Stromal cell of bone marrow (primary cell): ENCODE measurements around the gene EEFSEC.

Source experiments
- DNase-seq: peaks from one replicate; pipeline ENCODE4 v3.0.0-alpha.2; 2012; ENCODE audit warnings: low read depth

EEFSEC gene

DNA sequence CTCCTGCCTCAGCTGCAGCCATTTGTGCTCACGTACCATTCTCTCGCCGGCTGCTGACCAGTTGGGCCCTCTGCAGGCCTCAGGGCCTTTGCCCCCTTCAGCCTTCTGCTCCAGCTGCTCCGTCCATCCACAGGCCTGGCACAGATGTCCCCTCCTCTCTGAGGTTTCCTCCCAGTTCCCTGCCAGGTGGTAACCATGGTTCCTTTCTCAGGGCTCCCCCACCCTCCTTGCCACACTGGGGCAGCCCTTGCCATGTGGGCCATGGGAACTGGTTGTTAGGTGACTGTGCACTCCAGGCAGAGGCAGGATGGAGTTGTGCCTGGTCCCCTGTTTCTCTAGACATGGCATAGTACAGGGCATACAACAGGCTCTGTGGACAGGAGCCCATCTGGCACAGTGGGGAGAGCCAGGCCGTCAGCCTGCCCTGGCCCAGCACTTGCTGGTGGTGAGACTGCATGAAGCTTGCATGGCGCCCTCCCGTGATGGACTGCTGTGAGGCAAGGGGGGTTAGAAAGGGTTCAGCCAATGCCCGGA lies 164.5 kb downstream of the EEFSEC start:
- DNase-seq, result no peak

DNA sequence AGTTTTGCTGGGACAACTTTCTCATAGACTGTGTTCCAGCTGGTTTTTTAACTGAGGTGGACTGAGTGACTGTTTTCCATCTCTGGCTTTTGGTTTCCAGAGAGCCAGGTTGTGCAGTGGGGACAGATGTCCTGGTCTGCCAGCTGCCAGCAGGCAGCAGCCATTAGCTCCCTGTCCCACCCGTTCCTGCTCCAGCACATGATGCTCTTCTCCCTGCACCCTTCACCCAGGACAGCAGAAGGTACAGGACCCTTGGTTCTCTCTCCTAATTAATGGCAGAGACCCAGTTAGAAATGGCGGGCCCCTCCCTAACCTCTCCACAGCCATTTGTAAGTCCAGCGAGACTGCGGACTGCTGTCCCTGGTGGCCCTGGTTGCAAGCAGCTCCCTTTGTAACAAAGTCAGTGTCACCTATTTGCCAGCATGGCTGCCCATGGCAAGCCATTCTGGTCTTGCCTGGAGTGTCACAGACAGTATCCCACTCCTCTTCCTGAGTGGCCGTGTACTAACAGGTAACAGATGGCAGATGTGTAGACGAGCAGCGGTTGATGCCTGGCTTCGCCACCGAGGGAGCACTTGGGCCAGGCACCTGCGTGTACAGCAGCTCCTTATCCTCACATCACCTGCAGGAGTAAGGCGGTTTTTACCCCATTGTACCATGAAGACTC lies 165.1 kb downstream of the EEFSEC start:
- DNase-seq, result no peak

DNA sequence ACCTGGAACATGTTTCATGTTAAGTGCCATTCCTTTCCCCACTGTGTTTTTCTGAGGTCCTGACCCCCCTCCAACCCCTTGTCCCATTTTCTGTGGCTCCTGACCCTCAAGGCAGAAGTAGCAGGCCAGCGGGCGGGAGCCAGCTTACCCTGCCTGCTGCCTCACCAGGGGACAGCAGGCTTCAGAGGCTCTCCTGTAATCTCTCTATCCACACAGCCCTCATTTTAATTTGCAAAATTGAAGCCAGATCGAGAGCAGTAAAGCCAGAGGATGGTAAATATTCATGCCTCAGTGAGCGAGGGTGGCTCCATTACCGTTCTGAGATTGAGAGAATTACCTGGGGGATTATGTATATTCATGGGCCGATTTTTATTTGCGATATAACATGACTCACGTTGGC lies 165.8 kb downstream of the EEFSEC start:
- no peak for DNase-seq

DNA sequence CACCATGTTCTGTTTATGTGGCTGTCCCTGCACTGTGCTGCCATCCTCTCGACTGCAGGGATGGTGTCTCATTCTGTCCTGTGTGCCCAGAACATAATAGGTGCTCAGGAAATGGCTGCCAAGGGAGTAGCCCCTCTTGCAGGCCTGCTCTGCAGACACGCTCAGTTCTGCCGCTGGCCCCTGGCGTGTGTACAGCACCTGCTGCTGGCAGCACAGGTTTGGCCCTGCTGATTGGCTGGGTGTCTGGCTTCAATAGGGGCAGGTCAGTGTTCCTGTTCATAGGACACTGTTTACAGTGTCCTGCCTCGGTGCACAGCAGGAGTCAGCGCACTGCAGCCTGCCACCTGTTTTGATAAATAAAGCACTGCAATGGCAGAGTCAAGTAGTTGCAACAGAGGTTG lies 166.5 kb downstream of the EEFSEC start:
- DNase-seq, result no peak

DNA sequence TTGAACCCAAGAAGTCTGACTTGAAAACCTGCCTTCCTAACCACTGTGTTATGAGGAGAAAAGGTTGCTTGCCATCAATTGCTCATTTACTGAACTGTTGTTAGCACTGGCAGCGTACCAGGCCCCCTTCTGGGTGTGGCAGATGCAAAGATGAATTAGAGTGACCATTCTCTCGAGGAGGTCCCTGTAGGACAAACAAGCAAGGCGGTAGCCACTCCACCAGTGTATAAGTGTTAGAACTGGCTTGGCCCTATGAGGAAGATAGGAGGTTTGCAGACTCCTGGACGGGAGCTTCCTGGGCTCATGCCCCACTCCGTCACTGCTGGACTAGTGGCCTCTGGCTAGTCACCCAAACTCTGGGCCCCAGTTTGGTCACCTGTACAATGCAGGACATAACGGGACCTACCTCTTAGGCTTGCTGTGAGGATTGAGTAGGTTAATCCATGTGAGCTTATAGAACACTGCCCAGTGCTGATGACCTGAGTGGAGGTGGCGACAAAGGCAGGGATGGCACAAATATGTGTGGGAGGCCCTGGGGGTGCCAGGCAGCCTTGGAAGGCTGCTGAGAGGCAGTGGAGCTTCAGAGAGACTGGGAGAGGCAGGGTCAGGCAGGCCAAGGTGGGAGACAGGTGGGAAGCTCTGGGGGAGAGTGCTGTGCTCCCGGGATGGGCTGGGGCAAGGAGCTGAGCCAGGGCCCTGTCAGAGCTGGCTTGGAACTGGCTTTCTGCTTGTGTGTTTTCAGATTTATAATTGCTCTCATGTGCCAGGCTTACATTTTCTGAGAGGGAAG lies 167.5 kb downstream of the EEFSEC start:
- DNase-seq, result no peak

DNA sequence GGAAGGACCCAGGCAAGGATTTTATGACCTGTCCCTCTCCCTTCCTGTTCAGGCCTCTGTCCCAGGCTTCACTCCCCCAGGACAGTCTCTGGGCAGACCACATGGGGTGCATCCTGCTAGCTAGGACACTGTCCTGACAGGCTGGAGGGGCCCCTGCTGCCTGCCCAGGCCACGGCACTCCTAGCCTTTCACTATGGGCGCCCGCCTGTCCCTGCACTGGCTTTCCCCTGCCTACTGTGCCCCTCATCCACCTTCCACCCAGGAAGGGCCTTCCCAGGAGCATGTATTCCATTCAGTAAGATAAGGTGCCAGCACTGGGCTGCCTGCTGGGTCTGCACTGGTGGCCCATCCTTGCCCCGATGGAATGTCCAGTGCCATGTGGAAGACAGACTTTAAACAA lies 168.1 kb downstream of the EEFSEC start:
- DNase-seq, result no peak

DNA sequence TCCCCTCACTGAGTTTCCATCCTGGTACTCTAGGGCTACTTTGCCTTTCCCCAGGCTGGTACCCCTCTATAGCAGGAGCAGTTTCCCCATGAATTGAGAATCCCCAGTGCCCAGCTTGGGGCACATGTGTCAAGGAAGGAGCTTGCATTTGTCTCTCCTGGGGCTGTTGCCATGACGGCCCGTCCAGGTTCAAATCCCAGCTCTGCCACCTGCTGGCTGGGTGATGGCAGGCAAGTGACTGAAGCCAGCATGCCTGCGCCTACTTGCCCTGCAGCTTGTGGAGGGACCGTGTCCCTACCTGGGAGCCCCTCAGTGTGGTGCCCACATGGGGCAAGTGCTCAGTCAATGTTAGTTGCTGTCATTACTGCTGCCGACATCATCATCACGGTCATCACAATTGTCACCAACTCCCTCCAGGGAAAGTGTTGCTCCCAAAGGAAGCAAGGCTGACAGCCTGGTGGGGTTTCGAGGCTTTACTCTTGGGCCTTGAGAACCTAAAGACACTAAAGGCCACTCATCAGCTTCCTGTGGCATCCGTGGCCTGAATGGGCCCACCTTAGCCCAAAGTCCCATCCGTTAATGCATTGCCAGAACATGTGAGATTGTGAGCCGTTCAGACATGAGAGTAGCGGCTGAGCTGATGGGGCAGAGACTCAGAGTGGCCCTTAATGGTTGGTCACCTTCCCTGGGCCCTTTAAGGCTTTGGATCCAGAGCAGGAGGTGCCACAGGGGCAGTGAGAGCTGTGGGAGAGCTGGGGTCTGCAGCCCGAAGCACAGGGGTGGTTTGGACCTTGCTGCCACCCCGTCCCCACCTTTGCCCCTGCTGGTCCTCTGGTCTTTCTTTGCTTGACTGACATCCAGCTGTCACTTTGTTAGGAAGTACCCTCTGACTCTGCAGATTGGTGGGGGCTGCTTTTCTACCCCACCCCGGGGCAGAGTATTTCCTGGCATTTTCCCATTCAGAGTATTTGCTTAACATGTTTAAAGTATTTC lies 169.0 kb downstream of the EEFSEC start:
- DNase-seq, result peak; percentile 12

DNA sequence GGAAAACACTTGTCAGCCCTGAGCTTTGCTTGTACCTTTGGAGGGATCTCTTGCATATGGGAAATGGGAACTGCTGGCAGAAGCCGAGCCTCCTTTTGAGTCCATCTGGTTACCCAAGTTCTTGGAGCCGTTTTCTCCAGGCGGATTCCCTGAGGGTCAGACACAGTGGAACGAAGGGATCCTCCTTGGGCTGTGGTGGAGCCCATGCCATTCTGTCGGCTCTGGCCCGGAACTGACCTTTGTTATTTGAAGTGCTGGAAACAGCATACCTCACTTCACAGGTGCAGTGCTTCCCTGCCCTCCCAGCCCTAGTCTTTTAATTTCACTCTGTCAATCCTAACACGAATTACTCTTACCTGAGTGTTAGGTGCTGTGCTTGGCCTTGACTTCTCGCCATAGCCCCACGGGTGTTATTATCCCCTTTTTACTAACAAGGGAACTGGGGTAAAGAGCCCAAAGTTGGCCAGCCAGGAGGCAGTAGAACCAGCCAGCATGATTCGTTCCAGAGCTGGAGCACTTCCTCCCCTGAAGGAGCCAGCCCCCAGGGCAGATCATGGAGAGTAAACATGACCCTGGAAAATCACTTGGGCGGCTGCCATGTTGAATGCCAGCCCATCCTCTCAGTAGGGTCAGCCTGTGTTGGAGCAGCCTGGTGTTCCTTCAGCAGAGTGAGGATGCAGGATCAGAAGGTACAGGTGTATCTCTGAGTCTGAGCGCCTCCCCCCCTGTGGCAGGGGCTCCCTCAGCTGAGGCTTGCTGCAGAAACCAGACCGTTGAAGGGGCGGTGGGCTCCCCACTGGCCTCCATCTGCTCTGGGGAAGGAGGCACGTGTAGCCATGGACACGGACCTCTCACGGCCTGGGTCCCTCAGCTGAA lies 170.2 kb downstream of the EEFSEC start:
- DNase-seq, result no peak

DNA sequence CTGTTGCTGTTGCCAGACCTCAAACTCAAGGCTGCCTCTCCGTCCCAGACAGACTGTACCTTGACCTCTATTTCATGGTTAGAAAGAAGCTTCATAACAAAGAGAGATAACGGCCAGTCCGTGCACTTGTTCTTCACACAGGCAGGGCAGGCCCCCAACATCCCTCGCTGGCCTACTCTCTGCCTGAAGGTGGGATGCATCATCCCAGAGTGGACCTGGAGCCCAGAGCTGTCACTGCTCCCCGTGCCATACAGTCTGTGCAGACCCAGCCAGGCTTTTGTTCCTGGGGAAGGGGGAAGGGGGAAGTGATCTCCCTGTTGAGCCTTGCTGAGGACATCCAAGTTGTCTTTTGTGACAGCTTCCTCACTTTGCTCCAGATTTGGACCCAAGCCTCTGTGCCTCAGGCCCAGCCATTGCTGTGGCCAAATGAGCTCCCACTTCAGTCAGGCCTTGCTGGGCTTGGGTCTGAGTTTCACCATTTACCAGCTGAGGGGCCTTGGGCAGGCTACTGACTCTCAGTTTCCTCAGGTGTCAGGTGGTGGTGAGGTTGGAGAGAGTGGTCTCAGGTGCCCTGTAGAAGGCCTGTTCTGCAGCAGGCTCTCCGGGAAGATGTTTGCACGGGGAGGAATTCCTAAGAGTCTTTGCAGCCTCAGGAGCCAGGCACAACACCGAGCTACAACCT lies 171.8 kb downstream of the EEFSEC start:
- DNase-seq, result no peak

DNA sequence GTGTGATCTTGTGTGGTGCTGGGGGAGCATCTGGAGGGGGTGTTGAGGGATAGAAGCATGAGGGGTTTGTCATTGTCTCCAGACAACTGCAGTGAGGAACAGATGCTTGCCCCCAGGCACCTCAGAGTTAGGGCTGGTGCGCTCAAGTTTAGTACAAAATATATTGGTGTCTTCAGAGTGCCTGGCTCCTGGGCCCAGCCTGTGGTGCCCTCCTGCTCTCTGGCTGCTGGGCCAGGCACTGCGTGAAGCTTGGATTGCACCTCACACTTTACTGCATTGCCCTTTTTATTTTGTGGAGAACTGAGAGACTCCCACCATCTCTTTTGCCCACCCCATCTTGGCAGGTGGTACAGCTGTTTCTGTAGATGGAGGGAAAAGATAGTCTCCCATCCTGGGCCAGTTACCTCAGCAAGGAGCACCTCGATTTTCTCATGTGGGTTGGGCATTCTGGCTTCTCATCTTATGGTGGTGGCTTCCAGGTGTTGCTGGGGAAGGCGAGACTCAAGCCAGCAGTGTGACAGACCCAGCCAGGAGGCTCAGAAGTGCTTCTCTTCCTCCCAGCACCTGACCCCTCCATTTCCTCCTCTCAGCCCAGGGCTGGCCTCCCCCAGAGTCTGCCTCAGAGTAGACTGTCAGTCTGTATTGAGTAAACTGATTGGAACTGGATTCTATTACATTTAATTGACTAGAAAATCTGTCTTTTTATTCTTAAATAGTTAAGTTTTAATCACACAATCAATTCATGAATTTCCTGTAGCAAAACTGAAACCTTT lies 173.0 kb downstream of the EEFSEC start:
- DNase-seq, result no peak

DNA sequence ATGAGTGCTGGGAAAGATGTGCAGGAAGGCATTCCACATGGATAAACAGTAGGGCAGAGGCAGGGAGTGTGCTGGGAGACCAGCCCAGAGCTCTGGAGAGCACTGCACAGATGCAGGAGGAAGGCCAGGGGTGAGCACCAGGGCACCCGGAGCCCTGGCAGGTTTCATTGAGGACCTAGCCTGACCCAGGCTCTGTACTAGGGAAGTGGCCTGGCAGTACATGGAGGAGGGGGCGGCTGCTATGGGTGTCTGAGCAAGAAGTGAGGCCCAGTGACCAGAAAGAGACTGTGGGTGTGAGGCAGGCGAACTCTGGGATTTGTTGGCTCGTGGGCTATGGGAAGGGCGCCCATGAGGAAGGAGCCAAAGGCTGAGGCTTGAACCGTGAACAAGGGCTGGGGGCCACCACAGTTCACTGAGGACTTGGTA lies 174.3 kb downstream of the EEFSEC start:
- no peak for DNase-seq

DNA sequence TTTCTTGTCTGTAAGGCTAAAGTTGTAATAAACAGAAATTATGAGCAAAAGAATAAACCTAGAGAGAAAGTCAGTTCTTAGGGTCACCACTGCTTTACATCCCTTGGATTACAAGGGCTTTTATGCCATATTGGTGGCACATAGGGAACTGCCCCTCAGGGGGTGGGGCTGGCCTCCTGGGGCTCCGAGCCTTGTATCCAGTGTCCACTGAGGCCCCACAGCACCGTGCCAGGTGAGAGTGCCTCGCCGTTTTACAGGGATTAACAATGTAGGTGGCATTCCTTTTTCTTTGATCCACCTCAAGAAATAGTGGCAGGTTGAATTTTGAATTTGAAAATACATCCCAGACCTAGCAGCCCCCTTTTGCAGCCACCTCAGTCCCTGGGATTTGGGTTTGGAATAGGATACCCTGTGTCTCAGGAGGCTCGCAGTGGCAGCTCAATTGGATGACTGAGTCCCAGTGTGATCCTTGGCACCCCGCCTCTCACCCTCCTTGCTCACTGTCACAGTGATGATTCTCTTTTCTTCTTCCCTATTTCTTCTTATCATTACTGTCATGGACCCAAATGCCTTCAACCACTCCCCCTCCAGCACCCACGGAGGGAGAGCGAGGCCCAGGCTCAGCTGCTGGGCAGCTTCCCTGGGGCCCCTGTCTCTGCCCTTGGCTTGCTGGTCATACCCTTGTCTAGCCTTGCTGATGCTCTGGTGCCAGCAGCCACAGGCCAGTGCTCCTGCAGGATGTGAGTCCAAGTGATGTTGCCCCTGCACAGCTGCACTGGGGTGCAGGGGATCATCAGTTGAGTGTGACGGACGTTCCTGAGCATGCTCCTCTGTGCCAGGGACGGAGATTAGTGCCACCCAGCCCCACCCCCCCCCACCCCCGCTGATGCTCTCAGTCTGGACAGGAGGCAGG lies 175.5 kb downstream of the EEFSEC start:
- DNase-seq, result no peak

DNA sequence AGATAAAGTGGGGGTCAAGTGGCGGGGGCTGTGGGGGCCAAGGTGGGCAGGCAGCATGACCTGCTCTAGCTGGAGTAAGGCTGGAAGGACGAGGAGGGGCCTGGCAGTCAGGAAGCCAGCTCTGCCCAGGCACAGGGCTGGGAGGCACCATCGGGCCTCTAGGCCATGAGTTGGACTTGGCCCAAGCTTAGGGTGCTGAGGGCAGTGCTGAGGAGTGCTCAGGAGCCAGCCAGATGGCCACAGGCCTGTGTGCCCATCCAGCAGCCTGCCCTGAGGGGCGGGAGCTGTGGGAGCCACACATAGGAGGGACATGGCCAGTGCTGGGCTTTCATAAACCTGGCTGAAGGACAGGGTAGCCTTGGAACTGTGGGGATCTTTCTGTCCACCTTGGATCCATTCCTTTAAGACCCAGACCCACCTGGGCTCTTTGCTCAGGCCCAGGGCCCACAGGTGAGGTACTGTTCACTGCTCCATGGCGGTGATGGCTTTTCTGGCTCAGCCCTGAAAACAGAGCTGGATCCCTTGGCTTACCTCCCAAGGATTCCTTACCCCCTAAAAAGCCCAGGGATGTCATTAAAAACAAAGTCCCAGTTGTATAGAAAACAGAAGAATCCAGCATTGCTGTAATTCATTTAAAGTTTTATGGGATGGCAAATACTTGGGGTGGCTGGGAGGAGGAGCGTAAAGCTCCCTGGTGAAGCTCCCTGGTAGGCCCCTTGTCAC lies 176.4 kb downstream of the EEFSEC start:
- DNase-seq, result no peak

DNA sequence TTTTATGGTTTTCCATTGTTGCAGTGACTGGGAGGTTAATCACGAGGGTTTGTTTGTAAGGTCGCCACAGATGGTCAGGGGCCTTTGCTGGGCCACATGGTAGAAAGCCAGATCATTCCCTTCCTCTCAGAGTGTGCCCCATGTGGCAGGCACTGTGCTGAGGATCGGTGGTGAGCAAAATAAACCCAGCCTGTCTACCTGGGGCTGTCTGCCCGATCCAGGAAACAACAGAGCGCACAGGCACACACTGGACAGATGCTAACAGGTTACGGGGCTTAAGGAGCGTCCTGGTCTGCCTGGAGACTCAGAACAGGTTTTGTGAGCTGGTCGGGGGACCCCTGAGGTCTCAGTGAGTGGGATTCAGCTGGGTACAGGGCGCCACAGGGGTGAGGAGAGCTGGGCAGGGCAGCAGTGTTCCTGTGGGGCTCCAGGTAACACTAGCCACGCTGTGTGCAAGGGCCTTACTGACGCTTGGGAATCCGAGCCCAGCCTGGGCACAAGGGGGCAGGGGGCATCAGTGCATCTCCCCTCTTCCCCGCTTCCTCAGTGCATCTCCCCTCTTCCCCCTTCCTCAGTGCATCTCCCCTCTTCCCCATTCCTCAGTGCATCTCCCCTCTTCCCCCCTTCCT lies 177.0 kb downstream of the EEFSEC start:
- no peak for DNase-seq

DNA sequence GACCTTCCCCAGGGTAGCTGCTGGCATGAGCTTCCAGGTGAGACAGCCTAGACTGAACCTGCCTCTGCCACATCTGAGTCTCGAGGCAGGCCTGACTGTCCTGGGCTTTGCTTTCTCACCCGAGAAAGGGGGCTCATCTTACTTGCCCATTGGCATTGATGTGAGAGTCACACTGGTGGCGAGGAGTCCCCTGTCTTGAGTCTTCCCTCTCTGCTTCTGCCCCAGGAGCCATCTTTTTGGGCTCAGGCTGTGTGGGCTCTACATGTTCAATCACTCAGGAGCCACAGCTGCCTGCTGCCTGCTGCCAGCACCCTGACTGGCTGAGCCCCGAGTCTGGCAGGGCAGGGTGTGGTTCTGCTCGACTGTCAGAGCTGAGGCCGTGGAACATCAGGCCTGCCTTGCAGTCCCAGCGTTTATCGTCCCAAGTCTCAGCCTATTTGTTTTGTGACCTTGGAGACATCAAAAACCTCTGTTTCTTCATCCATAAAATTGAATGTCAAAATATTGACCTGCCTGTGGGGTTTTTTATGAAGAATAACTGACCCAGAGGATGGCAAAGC lies 180.9 kb downstream of the EEFSEC start:
- DNase-seq, result no peak

DNA sequence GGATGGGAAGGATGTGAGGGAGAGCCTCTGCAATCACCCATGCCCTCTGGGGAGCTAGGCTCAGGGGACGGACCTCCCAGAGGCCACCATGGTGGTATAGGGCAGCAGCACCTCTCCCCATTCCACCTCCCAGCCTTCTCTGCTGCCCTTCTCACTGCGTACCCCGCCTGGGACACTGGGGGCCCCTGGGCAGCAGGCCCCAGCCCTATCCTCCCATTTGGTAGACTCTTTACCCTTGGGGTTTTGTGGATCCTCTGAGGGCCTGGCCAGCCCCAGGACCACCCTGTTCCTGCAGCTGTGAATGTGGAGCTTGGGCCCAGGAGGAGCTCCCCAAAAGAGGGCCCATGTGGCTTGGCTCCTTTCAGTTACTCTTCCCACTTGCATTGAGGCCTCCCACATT lies 181.5 kb downstream of the EEFSEC start:
- DNase-seq, result no peak

DNA sequence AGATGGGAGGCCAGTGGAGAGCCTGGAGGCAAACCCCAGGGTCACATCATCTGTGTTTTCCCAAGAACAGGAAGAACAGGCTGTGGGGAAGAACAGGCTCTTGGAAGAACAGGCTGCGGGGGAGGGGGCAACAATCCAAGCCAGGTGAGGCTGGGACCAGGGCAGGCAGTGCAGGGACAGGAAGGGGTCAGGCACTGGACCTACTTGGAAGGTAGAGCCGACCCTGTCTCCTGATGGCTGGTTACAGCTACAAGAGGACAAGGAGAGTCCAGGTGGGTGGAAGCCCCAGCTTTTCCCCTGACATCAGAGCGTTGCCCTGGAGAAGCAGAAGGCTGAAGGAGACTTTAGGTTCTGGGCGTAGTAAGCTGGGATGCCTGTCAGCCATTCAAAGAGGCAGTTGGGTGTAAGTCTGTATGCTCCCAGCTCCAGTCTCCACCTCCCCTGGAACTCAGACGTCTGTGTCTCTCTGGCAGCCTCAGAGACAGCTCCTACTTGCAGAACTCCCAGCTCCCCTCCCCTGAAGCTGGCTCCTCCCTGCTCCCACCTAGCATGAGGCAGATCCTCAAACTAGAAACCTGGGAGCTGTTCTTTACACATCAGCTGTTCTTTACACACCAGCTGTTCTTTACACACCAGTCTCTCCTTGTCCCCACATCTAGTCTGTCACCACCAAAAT lies 182.5 kb downstream of the EEFSEC start:
- DNase-seq, result no peak
